Measurements from ENCODE around the gene GATM.
"Not testable (repeated sequence)": the region's sequence is repeated elsewhere in the genome, so short reads cannot be mapped to it uniquely, and the experiment has no call there.

The GATM gene

DNA sequence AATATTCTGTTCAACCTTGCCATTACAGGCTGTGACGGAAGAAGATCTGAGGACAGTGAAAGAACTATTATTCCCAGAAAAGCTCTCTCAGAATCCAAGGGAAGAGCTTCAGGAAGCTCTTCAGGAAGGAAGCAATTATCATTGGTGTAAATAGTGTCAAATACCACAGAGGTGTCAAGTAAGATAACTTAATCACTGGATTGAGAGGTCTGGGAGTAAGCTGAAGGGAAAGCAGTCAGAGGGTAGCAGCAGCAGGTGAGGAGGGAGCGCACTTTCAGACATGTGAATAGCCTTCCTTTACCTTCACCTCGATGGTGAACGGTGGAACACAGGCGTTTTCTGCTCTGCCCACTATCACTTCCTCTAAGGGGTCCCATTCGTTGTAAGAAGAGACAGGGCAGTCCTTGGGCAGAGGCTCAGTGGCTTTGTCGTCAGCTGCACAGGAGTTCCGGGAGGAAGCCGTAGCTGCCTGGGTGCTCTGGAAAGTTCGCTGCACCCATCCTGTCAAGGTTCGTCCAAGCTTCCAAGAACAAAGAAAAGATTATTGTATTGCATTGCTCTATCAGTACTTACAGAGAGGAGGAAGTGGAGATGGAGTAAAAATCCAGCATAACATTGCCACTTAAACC, 1.9 kb downstream of the GATM start:
- no peak overlapping the region for H3K4me3 ChIP-seq (ENCODE audit: low read depth, low read length)
- peaks cover 78% of the 10 kb centered on the region for H3K27me3 ChIP-seq
- no peak for DNase-seq
- H3K36me3 ChIP-seq: no peaks in the 10 kb centered on the region
- H3K9me3 ChIP-seq: peaks cover 2% of the 10 kb centered on the region; the same call in 1 of the 2 replicates
- TF ChIP-seq, protein P1, sequence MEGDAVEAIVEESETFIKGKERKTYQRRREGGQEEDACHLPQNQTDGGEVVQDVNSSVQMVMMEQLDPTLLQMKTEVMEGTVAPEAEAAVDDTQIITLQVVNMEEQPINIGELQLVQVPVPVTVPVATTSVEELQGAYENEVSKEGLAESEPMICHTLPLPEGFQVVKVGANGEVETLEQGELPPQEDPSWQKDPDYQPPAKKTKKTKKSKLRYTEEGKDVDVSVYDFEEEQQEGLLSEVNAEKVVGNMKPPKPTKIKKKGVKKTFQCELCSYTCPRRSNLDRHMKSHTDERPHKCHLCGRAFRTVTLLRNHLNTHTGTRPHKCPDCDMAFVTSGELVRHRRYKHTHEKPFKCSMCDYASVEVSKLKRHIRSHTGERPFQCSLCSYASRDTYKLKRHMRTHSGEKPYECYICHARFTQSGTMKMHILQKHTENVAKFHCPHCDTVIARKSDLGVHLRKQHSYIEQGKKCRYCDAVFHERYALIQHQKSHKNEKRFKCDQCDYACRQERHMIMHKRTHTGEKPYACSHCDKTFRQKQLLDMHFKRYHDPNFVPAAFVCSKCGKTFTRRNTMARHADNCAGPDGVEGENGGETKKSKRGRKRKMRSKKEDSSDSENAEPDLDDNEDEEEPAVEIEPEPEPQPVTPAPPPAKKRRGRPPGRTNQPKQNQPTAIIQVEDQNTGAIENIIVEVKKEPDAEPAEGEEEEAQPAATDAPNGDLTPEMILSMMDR (IDR thresholded peaks at IDR 0.05; ENCODE audit: low read depth, low read length): no peak
- no peaks in the 10 kb centered on the region for H3K4me1 ChIP-seq

DNA sequence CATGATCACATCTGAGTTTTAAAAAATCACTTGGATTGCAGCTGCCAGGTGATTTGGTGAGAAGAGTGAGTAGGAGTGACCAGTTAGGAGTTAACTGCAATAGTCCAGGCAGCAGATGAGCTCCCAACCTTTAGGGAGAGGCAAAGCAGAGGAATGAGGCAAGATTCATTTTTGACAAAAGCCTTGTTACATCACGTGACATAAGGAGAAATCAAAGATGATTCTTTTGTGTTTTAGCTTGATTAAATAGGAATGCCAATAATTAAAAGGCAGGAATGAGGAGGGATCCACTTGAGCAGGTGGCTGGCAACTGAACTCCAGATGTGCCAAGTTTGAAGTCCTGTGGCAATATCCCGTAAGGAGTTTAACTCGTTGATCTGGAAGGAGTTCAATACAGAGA, 2.5 kb downstream of the GATM start:
- TF ChIP-seq, protein P1 (IDR thresholded peaks at IDR 0.05; ENCODE audit: low read depth, low read length): no peak
- Histone ChIP-seq H3K4me1 (no peaks in the 10 kb centered on the region), H3K36me3 (no peaks in the 10 kb centered on the region), H3K4me3 (ENCODE audit: low read depth, low read length) (no peak overlapping the region), H3K9me3 (peaks cover 2% of the 10 kb centered on the region; the same call in 1 of the 2 replicates), H3K27me3 (peaks cover 78% of the 10 kb centered on the region)
- no peak for DNase-seq

DNA sequence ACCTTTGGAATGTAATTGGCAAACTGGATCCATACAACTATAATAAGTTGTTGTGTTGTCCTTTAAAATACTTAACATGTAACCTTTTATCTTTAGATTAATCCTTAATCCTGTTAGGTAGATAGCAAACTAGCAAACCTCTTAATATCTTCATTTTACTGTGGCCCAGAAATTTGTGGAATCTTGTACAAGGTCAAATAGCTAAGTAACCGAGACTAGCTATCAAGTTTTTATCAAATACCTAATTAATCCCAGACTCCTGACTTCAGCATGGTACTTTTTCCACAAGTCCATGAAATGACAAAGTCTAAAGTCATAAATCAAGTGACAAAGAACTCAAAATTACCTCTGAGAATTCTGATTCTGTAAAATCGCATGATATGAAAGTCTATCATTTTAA, 4.4 kb downstream of the GATM start:
- Histone ChIP-seq H3K9me3 (peaks cover 2% of the 10 kb centered on the region; the same call in 1 of the 2 replicates), H3K27me3 (peaks cover 71% of the 10 kb centered on the region), H3K36me3 (no peaks in the 10 kb centered on the region), H3K4me1 (no peaks in the 10 kb centered on the region), H3K4me3 (ENCODE audit: low read depth, low read length) (no peak overlapping the region)
- no peak for DNase-seq
- TF ChIP-seq, protein P1 (IDR thresholded peaks at IDR 0.05; ENCODE audit: low read depth, low read length): no peak

DNA sequence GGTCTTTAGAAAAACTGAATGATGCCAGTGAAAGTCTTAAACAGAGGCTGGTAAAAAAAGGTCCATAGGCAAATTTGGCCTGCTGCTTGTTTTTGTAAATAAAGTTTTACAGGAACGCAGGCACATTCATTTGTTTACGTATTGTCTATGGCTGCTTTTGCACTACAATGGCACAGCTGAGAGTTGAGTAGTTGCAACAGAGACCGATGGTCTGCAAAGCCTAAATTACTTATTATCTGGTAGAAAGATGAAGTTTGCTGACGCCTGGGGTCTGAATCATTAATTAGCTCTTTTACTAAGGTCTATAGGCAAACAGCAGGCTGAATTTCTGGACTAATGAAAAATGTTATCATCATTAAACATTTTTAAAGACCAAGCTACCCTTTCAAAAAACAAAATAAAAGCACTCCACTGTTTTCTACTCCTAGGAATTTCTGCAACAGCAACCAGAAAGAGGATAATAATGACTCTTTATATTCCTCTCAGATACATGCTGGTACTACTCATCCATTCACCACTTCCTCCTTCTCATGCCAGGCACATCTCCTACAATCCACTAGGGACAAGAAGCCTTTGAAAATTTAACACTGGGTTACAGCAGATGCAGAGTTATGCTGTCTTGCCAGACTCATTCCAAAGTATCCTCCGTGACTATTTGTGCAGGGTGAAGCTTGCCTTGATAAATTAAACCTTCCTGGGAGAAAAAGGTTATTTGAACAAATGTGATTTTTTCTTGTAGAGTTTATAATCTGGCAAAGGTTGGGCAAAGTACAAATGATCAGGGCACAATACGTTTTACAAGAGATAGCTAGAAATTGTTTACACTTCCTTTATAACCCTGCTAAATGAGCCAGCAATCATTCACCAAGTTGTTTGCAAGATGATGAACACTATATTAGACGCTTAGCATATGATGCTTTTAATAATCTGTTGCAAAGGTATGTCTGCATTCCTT, 6.0 kb downstream of the GATM start:
- H3K36me3 ChIP-seq: no peaks in the 10 kb centered on the region
- TF ChIP-seq, protein P1 (IDR thresholded peaks at IDR 0.05; ENCODE audit: low read depth, low read length): no peak
- peaks cover 63% of the 10 kb centered on the region for H3K27me3 ChIP-seq
- H3K4me1 ChIP-seq: no peaks in the 10 kb centered on the region
- DNase-seq: no peak
- H3K9me3 ChIP-seq: no peaks in the 10 kb centered on the region
- H3K4me3 ChIP-seq (ENCODE audit: low read depth, low read length): no peak overlapping the region

DNA sequence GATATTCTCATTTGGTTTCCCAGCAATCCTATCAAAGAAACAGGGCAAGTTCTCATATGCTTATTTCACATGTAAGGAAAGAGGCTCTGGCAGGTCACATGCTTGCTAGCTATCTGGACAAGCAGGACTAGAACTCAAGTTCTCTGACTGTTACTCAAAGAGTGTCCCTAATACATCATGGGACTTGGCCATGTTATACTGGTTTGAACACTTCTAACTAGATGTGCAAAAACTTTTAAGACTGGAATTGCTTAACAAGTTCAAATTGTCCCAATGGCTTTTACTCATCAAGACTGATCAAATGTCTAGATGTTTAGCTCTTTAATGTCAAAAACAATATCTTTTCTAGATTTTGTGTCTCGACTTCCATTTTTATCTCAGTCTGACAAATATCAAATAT, 6.8 kb downstream of the GATM start:
- Histone ChIP-seq H3K36me3 (no peaks in the 10 kb centered on the region), H3K4me1 (no peaks in the 10 kb centered on the region), H3K27me3 (peaks cover 55% of the 10 kb centered on the region), H3K9me3 (no peaks in the 10 kb centered on the region), H3K4me3 (ENCODE audit: low read depth, low read length) (no peak overlapping the region)
- DNase-seq: no peak
- TF ChIP-seq, protein P1 (IDR thresholded peaks at IDR 0.05; ENCODE audit: low read depth, low read length): no peak

DNA sequence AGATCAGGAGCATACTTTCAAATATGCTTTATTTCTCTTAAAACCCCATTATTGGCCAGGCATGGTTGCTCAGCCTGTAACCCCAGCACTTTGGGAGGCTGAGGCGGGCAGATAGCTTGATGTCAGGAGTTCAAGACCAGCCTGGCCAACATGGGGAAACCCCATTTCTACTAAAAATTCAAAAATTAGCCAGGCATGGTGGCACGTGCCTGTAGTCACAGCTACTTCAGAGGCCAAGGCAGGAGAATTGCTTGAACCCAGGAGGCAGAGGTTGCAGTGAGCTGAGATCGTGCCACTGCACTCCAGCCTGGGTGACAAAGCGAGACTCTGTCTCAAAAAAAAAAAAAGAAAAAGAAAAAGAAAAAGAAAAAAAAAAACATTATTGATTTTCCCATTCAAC, 8.3 kb downstream of the GATM start:
- not testable (repeated sequence) for DNase-seq; H3K4me1 ChIP-seq; H3K9me3 ChIP-seq; H3K4me3 ChIP-seq (ENCODE audit: low read depth, low read length); H3K36me3 ChIP-seq
- peaks cover 48% of the 10 kb centered on the region for H3K27me3 ChIP-seq

DNA sequence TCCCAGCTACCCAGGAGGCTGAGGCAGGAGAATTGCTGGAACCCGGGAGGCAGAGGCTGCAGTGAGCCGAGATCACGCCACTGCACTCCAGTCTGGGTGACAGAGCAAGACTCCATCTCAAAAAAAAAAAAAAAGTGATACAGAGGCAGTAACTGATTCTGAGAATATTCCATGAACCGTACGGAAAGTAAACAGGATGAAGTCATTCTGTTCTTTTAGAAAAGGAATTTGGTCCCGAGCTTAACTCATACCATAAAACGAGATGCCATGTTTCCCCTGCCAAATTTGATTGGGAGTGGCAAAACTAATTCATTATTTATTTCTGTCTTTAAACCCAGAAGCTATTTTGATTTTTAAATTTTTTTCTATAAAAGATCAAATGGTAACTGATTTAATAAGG, 11.1 kb downstream of the GATM start:
- not testable (repeated sequence) for H3K4me3 ChIP-seq (ENCODE audit: low read depth, low read length); H3K36me3 ChIP-seq; H3K4me1 ChIP-seq; DNase-seq; H3K9me3 ChIP-seq
- peaks cover 39% of the 10 kb centered on the region for H3K27me3 ChIP-seq
